HG03135 (cell line): Measurements from ENCODE around the gene LITAFD.
"Not testable (repeated sequence)": the region's sequence is repeated elsewhere in the genome, so short reads cannot be mapped to it uniquely, and the experiment has no call there.

ENCODE experiments used
- ATAC-seq: cut with Tn5 transposase; IDR thresholded peaks from one replicate; pipeline ENCODE4 v1.9.1; 2021; ENCODE audit warnings: mild to moderate bottlenecking, moderate library complexity; ENCODE audit not compliant: unreplicated experiment

LITAFD gene

GRCh38 chr16:8855972-8856371 lies 26.2 kb upstream of the LITAFD start:
- ATAC-seq = no peak

DNA sequence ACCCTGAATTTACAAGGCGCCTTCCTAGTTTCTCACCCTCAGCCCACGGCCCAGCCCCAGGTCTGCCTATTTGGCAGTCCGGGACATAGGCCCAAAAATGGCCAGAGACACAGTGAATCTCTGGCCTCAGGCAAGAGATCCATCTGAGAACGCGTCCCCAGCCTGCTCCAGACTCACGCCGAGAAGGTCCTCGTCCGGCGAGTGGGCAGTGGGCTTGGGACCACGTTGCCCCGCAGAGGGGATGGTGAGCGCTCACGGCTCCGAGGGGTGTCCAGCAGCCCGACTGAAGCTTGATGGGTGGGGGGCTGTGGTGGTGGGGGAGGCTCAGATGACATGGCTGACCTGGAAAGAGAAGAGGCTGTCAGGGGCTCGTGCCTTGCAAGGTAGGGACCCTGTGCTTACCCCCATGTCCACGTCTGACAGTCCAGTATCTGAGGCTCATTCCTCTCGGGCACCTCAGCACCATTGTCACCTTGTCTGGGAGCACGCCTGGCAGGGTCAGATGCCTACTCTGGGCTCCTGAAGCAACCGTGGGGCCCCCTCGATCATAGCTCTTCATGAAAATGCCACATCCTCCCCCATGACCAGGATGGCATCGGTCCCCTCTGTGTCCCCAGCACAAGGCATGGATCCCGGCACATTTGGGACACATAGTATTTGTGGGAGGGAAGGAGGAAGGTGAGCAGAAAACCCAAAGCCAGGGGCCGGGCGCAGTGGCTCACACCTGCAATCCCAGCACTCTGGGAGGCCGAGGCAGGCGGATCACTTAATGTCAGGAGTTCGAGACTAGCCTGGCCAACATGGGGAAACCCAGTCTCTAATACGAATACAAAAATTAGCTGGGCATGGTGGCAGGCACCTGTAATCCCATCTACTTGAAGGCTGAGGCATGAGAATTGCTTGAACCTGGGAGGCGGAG lies 22.9 kb upstream of the LITAFD start:
- no peak for ATAC-seq

- ATAC-seq = no peak
Measured at GRCh38 chr16:8859913-8860881, 22.0 kb upstream of the LITAFD start.

DNA sequence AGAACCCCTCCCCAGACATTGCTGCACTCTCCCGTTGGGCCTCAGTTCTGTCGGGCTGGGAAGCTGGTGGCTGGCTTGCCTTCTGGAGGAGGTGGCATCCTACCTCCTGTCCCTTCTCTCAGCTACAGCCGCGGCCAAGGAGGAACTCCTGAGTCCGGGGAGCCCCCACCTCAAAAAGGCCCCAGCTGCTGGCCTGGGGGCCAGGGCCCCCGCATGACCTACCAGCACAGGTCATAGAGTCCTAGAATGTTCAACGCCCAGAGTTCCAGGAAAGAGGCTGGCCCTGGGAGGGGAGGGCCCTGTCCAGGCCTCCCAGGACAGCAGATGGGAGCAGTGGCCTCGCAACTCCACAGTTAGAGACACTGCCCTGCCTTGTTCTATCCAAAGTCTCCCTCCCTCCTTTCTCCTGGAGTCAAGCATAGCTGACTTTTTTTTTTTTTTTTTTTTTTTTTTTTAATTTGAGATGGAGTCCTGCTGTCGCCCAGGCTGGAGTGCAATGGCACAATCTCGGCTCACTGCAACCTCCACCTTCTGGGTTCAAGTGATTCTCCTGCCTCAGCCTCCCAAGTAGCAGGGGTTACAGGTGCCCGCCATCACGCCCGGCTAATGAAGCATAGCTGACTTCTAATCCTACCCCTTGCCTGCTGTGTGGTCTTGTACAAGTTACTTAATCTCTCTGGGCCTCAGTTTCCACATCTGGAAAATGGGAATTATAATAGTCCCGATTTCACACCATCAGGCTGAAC lies 20.4 kb upstream of the LITAFD start:
- ATAC-seq = no peak

GRCh38 chr16:8862309-8863130 lies 19.6 kb upstream of the LITAFD start:
- no peak for ATAC-seq

- no peak for ATAC-seq
Measured at GRCh38 chr16:8863594-8864424, 18.3 kb upstream of the LITAFD start.

DNA sequence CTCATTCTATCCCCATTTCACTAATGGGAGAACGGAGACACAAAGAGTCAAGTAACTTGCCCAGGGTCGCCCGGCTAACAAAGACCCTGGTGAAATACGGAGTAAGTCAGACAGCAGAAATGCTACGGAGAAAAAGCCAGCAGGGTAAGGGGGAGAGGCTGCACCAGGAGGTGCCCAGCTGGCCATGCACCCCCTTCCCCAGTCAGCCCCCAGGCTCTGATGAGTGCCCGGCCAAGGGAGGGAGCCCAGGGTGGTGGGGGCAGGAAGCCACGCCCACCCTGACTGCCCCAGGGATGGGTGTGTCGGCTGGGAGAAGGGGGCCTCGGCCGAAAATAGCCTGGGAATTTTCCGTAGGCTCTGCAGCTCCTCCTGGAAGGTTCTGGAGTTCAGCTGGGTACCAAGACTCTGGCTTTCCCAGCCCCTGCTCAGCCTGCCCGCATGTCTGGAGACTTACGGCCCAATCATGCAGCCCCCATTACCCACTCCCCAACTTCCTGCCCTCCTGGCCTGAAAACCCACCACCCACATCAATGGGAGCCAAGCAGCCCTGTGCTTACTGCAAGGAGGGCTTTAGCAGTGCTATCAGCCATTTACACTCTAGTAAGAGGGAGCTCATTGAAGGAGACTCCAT lies 17.6 kb upstream of the LITAFD start:
- no peak for ATAC-seq

GRCh38 chr16:8865145-8865882 lies 16.8 kb upstream of the LITAFD start:
- ATAC-seq = no peak

- ATAC-seq = no peak
Measured at GRCh38 chr16:8866118-8866883, 15.8 kb upstream of the LITAFD start.

DNA sequence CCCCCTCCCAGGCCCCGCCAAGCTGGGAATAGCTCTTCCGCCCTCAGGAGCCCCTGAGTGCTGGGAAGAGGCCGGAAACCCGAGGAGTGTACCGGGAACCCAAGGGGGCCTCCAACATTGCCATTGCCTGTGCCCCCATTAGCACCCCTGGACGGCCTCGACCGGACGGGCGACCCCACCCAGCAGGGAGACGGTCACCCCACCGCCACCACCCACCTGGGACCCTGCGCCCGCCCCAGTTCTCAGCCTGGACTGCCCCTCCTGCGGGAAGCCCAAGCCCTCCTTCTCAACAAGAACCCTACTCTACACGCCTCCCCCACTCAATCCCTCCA lies 15.3 kb upstream of the LITAFD start:
- ATAC-seq = no peak

- no peak for ATAC-seq
Measured at GRCh38 chr16:8867216-8867931, 14.8 kb upstream of the LITAFD start.

DNA sequence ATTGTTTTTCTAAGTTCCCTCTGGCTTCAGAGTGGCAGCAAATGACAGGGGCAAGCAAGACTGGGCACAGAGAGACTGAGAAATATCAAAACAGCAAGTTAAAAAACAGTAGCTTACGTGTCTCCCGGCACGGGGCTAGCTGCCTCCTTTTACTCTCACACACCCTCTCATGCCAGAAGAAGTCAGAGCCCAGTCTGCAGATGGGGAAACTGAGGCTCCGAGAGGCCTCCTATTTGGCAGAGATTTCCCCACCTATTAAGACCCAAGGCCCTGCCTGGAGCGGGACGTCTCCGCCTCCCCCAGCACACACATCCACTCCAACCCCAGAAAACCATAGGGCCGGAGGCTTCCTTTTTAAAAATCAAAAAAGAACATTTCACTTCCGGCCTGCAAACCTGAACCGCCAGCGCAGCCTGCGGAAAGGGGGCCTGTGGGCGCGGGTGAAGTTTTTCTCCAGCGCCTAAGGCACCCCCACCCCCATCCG lies 14.2 kb upstream of the LITAFD start:
- no peak for ATAC-seq

DNA sequence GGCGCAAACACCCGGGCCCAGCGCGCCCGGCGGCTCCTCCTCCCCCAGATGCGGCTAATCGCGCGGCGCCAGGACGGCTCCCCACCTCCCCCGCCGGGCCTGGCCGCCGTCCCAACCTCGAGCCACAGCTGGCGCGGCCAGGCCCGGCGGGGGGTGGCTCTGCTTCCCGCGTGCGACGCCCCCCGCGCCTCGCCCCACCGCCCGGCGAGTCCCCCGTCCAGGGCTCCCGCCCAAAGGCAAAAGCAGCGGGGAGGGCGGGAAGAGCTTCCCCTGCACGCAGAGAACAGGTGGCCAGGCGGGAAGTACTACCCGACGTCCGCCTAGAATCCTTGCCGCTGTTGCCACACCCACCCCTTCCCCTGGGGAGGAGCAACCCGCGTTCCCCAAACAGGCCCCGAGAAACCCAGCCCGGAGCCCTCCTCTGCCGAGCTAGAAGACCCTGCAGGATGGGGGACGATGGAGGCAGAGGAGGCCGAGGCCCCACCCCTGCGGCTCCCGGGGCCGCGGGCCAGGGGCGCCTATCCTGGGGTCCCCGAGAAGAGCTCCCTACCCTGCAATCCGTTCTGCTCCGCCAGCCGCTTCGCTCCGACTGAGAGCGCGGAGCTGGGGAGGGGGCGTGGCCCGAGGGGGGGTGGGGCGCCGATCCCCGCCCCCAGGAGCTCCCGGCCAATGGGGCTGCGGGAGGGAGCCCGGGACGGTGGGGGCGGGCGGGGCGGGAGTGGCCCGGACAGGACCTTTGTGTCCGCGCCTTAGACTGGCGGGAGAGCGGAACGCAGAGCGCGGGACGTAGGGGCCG lies 13.5 kb upstream of the LITAFD start, which contains the start of gene CARHSP1:
TSS of gene CARHSP1 (minus strand) at position 591 of the 796 bp plus-strand sequence. CDS start 9,678 bp downstream, outside the sequence.
- peak; percentile 66 for ATAC-seq

DNA sequence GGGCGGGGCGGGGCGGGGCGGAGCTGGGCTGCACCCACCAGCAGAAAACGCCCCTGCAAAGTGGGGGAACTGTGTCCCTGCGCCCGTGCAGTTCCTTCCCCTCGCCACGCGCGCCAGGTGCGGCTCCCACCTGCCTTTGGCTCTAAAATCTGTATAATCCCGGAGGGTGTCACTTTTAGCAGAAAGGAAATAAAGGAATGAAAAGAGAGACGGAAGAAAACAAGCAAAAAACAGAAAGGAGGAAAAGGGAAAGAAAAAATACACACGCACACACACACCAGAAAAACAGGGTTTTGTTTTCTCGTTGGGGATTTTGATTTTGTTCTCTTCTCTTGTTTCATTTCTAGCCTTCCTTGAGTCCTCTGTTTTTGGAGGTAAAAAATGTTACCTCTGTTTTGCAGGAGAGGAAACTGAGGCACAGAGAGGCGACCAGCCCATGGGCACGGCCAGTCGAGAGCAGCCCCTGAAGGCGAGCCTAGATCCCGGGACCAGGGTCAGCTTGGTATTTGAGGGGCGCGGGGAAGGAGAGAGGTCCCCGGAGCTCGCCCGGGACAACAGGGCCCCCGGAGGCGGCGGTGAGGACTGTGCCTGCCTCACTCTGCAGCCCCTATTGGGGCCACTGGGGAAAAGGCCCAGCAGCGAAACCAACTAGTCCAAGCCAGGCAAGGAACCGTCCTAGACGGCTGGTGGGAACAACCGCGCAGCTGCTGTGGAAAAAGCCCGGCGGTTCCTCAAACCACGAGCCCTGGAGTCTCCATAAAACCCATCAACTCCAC lies 12.8 kb upstream of the LITAFD start:
- no peak for ATAC-seq

DNA sequence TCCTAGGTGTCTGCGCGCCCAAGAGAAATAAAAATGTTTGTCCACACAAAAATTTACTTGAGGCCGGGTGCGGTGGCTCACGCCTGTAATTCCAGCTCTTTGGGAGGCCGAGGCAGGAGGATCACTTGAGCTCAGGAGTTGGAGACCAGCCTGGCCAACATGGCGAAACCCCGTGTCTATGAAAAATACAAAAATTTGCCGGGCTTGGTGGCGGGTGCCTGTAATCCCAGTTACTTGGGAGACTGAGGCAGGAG lies 12.2 kb upstream of the LITAFD start:
- ATAC-seq = not testable (repeated sequence)
